Esophagus muscularis mucosa (tissue), 4 donors: Measurements from ENCODE around the gene MLF2.

ENCODE experiments used
- EP300 ChIP-seq: sonication (generic); formaldehyde crosslinking; IDR thresholded peaks from one replicate; pipeline ENCODE4 v1.6.1; 2017; ENCODE audit warnings: antibody characterized with exemption
- POLR2A ChIP-seq: fragments of 450-650 bp; IDR thresholded peaks from one replicate; pipeline ENCODE4 v1.6.1; 2017; ENCODE audit warnings: antibody characterized with exemption, moderate library complexity, mild to moderate bottlenecking, low read depth
- TF ChIP-seq, protein P1 (sequence below), 3 experiments: fragments of 200-600 bp in 2 of 3; fragments of 450-650 bp in 1 of 3; sonication (generic) in 2 of 3; IDR thresholded peaks; one replicate each; pipeline ENCODE4 v1.5.1; 2017 to 2019; ENCODE audit warnings: antibody characterized with exemption in 3 of 3, mild to moderate bottlenecking in 2 of 3, moderate library complexity in 1 of 3

DNA sequence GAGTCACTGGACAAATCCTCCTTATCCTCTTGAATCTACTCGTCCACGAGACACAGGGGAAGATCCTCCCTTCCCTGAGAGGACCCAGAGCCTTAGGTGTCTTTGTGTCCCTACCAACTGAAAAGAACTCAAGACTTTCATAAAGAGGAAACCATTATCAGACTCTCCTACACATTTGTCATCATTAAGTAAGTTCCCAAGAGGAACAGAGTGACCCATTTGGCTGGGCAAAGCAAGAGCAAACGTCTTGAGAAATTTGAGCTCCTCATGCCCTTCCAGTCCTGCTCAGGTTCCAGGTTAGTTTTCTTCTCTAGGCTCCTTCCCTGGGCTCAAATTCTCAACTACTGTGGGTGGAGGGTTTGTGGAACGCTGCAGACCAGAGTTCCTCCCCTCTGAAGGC lies 5.7 kb downstream of the MLF2 start:
- TF ChIP-seq POLR2A (no peak), EP300 (no peak)
- TF ChIP-seq, protein P1, sequence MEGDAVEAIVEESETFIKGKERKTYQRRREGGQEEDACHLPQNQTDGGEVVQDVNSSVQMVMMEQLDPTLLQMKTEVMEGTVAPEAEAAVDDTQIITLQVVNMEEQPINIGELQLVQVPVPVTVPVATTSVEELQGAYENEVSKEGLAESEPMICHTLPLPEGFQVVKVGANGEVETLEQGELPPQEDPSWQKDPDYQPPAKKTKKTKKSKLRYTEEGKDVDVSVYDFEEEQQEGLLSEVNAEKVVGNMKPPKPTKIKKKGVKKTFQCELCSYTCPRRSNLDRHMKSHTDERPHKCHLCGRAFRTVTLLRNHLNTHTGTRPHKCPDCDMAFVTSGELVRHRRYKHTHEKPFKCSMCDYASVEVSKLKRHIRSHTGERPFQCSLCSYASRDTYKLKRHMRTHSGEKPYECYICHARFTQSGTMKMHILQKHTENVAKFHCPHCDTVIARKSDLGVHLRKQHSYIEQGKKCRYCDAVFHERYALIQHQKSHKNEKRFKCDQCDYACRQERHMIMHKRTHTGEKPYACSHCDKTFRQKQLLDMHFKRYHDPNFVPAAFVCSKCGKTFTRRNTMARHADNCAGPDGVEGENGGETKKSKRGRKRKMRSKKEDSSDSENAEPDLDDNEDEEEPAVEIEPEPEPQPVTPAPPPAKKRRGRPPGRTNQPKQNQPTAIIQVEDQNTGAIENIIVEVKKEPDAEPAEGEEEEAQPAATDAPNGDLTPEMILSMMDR (IDR thresholded peaks at IDR 0.05) = no peak
